Activated naive CD4-positive, alpha-beta T cell treated with Interleukin-2 at 50 U/mL for 16 hours (primary cell): ENCODE data around the gene MAP2K3.
"Not testable (repeated sequence)": the region's sequence is repeated elsewhere in the genome, so short reads cannot be mapped to it uniquely, and the experiment has no call there.

ENCODE experiments used
- DNase-seq: peaks from one replicate; pipeline ENCODE4 v3.0.0-alpha.2; 2020

Gene MAP2K3

GRCh38 chr17:21313761-21314160 is 29.2 kb downstream of the MAP2K3 start:
- not testable (repeated sequence) for DNase-seq

DNA sequence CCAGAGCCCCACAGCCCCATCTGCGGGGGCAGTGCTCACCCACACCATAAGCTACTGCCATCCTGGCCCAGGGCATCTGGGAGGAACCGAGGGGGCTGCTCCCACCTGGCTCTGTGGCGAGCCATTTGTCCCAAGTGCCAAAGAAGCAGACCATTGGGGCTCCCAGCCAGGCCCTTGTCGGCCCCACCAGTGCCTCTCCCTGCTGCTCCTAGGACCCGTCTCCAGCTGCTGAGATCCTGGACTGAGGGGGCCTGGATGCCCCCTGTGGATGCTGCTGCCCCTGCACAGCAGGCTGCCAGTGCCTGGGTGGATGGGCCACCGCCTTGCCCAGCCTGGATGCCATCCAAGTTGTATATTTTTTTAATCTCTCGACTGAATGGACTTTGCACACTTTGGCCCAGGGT is 29.8 kb downstream of the MAP2K3 start:
- DNase-seq, result not testable (repeated sequence)

DNA sequence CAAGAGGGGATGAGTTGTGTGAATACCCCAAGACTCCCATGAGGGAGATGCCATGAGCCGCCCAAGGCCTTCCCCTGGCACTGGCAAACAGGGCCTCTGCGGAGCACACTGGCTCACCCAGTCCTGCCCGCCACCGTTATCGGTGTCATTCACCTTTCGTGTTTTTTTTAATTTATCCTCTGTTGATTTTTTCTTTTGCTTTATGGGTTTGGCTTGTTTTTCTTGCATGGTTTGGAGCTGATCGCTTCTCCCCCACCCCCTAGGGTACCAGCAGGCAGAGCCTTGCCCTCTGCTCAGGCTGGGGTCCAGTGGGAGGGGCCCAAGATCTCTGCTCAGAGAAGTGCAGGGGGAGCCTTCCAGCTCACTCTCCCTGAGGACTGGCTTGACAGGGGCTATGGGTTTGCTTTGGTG is 30.2 kb downstream of the MAP2K3 start:
- DNase-seq, result not testable (repeated sequence)

GRCh38 chr17:21315246-21316000 is 30.9 kb downstream of the MAP2K3 start:
- DNase-seq, result not testable (repeated sequence)

GRCh38 chr17:21316212-21316886 is 31.8 kb downstream of the MAP2K3 start:
- DNase-seq, result not testable (repeated sequence)

DNA sequence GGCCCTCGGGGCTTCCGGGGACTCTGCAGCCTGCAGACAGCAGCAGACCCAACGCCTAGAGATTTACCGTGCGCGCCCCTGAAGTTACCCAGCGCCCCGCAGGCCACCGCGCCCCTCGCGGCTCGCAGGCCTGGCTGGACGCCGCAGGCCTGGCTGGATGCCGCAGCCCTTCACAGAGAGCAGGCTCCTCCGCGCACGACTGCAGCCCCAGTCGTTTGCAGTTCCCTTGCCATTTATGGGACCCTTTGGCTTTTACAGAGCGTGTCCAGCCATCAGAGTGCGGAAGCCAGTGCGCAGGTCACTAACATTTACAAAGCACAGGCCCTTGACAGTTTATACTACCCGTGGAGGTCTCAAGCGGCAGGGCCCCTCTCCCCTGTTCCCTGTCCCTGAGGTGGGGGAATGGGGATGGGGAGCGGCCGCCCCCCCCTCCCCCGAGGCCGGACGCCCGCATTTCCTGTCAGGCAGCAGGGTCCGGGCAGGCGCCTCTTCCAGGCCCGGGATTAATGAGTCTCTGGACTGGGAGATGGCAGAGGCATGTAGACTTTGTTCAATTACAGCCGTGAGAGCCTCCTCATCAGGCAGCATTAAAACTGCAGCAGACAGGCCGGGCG is 32.5 kb downstream of the MAP2K3 start:
- not testable (repeated sequence) for DNase-seq

DNA sequence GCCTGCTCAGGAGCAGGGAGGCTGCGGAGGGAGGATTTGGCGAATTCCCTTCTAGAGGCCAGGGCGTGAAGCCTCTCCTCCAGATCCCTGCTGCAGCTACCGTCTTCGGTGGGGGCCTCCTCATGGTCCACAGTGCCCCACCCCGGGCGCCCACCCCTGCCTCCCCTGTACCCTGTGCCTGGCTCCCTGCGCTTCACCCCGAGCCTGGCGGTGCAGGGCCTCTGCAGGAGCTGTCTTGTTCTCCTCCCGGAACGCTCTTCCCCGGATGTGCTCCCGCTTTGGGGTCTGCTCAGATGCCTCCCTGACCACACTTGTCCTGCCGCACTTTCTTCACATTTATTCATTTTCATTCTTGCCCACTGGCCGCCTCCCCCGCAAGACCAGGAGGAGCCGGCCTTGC is 33.3 kb downstream of the MAP2K3 start:
- not testable (repeated sequence) for DNase-seq

- no peak for DNase-seq
These were observed 33.9 kb downstream of the MAP2K3 start for GRCh38 chr17:21318439-21318838.

DNA sequence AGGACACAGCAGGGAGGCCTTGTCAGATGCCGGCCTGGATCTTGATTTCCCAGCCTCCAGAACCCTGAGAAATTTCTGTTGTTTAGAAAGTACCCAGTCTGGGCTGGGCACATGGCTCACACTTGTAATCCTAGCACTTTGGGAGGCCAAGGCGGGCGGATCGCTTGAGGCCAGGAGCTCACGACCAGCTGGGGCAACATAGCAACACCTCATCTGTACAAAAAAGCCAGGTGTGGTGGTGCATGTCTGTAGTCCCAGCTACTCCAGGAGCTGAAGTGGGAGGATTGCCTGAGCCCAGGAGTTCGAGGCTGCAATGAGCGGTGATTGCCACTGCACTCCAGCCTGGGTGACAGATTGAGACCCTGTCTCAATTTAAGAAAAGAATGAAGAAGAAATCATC is 34.3 kb downstream of the MAP2K3 start:
- not testable (repeated sequence) for DNase-seq

GRCh38 chr17:21319256-21319655 is 34.7 kb downstream of the MAP2K3 start:
- not testable (repeated sequence) for DNase-seq

- DNase-seq, result not testable (repeated sequence)
These were observed 35.3 kb downstream of the MAP2K3 start for GRCh38 chr17:21319686-21320375.

GRCh38 chr17:21320430-21320829 is 35.9 kb downstream of the MAP2K3 start:
- not testable (repeated sequence) for DNase-seq

DNA sequence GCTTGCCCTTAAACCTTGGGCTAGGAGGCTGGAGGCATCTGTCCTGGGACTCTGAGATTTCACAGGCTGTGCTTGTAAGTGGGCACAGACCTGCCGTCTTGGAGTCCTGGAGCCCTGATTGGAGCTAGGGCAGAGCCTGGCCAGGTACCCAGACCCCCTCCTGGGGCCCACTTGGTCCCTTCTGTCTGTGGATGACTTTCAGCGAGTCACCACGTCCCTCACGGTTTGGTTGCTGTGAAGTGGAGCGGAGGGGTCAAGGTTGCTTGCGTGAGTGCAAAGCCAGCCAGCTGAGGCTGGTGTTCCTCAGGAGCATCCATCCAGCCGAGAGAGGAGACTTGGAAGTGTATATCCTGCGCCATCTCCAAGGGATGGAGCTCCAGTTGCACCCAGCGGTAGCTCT is 36.5 kb downstream of the MAP2K3 start:
- DNase-seq, result not testable (repeated sequence)

- not testable (repeated sequence) for DNase-seq
These were observed 37.3 kb downstream of the MAP2K3 start for GRCh38 chr17:21321744-21322191.

- not testable (repeated sequence) for DNase-seq
These were observed 39.0 kb downstream of the MAP2K3 start for GRCh38 chr17:21323257-21324111.

DNA sequence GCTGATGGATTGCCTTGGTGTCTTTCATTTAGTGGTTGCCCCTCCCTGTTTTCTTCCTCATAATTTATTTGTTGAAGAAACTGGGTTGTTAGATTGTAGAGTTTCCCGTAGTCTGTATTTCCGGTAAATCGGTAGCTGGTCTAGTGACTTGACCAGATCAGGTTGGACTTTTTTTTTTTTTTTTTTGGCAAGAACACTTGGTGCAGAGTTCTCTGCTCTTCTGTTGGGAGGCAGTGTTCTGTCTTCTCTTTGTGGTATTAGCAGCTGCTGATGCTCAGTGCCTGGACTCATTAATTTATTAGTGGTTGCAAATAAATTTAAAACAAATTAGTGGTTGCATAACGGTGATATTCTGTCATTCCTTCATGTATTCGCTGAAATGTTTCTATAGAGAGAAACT is 40.2 kb downstream of the MAP2K3 start:
- DNase-seq, result not testable (repeated sequence)

GRCh38 chr17:21327921-21328320 is 43.4 kb downstream of the MAP2K3 start:
- DNase-seq, result not testable (repeated sequence)

GRCh38 chr17:21328778-21329177 is 44.3 kb downstream of the MAP2K3 start:
- not testable (repeated sequence) for DNase-seq

DNA sequence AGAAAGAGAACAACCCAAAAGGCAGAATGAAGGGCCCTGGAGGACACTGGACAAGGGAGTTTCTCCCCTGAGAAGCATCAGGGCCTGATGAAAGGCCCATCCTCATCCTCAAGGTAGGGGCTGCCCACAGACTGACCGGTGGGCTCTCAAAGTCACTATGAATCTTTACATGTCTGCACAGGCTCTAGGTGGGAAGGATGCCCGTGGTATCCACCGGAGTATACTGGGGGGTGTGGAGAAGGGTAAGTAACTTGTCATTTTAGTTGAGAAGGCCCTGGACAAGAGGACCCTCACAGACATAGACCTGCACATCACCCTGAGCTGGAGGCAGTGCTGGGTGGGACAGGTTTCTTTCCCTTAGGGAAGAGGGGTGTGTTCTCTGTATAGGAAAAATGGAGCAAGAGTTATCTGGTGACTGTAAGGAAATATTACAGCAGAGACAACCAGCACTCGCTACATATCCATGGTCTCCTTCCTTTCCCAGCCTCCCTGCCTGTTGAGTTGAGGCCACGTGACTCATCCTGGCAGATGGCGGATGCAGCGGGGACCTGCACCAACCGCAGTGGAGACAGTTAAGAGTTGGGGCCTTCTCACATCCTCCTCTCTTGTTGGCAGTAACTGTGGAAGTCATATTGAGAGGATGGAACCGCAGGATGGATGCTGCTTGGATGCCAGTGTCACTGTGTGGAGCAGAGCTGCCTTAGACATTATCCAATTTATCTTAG is 46.1 kb downstream of the MAP2K3 start:
- no peak for DNase-seq

GRCh38 chr17:21336541-21337294 is 52.2 kb downstream of the MAP2K3 start:
- not testable (repeated sequence) for DNase-seq
